Chondrocyte (in vitro differentiated cells): ENCODE results near the gene FFAR4. TPM values are rescaled to one million over a fixed set of nuclear protein-coding genes. Genes with fewer than 3 reads are reported as not detected.

Experiments
- DNase-seq: peaks from one replicate; pipeline ENCODE4 v3.0.0; 2021; ENCODE audit warnings: mixed read lengths, low spot score
- H3K27ac Mint-ChIP-seq: one replicate; pipeline ENCODE4 v1.8.0; 2021; ENCODE audit warnings: mild to moderate bottlenecking, moderate library complexity, mixed read lengths; ENCODE audit not compliant: unreplicated experiment
- H3K27me3 Mint-ChIP-seq: 2 replicates; pipeline ENCODE4 v1.8.0; 2021; ENCODE audit warnings: low read depth, mixed read lengths
- H3K36me3 Mint-ChIP-seq: 2 replicates; pipeline ENCODE4 v1.8.0; 2021; ENCODE audit warnings: low read depth, mixed read lengths
- H3K4me1 Mint-ChIP-seq: 2 replicates; pipeline ENCODE4 v1.8.0; 2021; ENCODE audit warnings: low read depth, mild to moderate bottlenecking, mixed read lengths
- H3K4me3 Mint-ChIP-seq: one replicate; pipeline ENCODE4 v1.8.0; 2021; ENCODE audit warnings: mild to moderate bottlenecking, moderate library complexity, mixed read lengths; ENCODE audit not compliant: unreplicated experiment
- H3K9me3 Mint-ChIP-seq: 2 replicates; pipeline ENCODE4 v1.8.0; 2021; ENCODE audit warnings: low read depth, mixed read lengths
- total RNA-seq: library from RNA; stranded (reverse); gene quantifications from 3 replicates; pipeline ENCODE4 v1.2.1, GENCODE V29; 2021
- TF ChIP-seq, protein P1 (sequence below): fragments of 200-600 bp; sonication (generic); IDR thresholded peaks from 2 replicates; pipeline ENCODE4 v1.5.0; 2021; ENCODE audit warnings: antibody characterized with exemption, mild to moderate bottlenecking, moderate library complexity

Gene FFAR4
- total RNA-seq, 1 donor from 2014 or later = not detected

DNA sequence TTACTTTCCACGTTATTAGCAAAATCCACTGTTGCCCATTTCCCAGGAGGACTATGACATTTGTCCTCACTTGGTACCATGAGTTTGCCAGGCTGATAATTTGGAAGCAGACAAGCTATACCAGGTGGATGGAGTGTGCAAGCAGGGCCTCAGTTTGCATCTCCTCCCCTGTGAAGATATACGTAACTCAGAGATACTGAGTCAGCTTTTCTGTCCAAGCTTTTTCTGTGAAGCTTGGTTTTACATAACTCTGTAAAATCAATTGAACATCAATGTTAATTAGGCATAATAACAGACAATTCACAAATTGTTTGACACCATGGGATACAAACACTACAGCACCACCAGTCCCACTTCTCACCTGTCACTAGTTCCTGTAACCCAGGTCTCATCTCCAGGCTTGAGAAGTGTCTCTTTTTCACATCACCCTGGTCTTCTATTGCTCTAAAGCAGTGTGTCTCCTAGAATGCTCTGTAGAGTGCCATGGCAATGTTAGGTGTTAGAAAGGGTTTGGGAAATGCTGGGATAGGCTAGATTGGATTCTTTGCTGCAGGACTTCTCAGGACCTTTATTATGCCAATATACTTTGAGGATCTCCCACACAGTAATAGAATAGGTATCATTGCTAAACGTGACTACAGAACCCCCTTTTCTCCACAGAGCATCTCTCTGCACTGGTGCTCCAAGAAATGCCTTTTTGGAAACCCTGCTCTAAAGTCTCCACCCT, 13.7 kb downstream of the FFAR4 start:
- no peak overlapping the region for H3K4me3 Mint-ChIP-seq
- TF ChIP-seq, protein P1, sequence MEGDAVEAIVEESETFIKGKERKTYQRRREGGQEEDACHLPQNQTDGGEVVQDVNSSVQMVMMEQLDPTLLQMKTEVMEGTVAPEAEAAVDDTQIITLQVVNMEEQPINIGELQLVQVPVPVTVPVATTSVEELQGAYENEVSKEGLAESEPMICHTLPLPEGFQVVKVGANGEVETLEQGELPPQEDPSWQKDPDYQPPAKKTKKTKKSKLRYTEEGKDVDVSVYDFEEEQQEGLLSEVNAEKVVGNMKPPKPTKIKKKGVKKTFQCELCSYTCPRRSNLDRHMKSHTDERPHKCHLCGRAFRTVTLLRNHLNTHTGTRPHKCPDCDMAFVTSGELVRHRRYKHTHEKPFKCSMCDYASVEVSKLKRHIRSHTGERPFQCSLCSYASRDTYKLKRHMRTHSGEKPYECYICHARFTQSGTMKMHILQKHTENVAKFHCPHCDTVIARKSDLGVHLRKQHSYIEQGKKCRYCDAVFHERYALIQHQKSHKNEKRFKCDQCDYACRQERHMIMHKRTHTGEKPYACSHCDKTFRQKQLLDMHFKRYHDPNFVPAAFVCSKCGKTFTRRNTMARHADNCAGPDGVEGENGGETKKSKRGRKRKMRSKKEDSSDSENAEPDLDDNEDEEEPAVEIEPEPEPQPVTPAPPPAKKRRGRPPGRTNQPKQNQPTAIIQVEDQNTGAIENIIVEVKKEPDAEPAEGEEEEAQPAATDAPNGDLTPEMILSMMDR = no peak
- H3K27ac Mint-ChIP-seq = no peak overlapping the region
- peaks cover 4% of the 10 kb centered on the region for H3K4me1 Mint-ChIP-seq
- H3K9me3 Mint-ChIP-seq = no peaks in the 10 kb centered on the region
- DNase-seq = no peak
- H3K27me3 Mint-ChIP-seq = peaks cover 4% of the 10 kb centered on the region
- H3K36me3 Mint-ChIP-seq = peaks cover 2% of the 10 kb centered on the region

DNA sequence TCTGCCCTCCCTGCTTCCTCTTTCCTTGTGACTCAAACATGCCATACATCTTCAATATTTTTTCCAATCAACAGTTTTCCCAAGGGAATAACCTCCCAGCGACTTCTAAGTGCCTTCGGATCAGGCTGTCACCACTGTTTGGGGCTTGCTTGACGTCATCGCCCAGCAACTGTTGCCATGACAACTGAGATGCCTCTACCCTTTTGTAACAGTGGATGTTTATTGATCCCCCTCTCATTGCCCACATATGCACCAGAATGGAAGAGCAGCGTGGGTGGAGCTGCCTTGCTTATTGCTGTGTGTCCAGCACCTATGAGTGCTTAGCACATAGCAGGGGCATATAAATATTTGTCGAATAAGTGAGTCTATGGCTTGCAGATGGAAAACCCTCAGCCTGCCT, 14.4 kb downstream of the FFAR4 start:
- DNase-seq = no peak
- Mint-ChIP-seq H3K4me3 (no peak overlapping the region), H3K27me3 (peaks cover 4% of the 10 kb centered on the region), H3K9me3 (no peaks in the 10 kb centered on the region), H3K27ac (no peak overlapping the region), H3K36me3 (peaks cover 2% of the 10 kb centered on the region), H3K4me1 (peaks cover 4% of the 10 kb centered on the region)
- TF ChIP-seq, protein P1 = no peak

GRCh38 chr10:93584445-93584844, 18.0 kb downstream of the FFAR4 start:
- Mint-ChIP-seq H3K36me3 (peaks cover 2% of the 10 kb centered on the region), H3K27me3 (peaks cover 7% of the 10 kb centered on the region), H3K27ac (no peak overlapping the region), H3K9me3 (no peaks in the 10 kb centered on the region), H3K4me1 (peaks cover 4% of the 10 kb centered on the region), H3K4me3 (no peak overlapping the region)
- TF ChIP-seq, protein P1 = no peak
- DNase-seq = no peak

GRCh38 chr10:93589648-93590562, 23.4 kb downstream of the FFAR4 start:
- H3K4me3 Mint-ChIP-seq = no peak overlapping the region
- no peak for DNase-seq
- H3K27ac Mint-ChIP-seq = no peak overlapping the region
- H3K4me1 Mint-ChIP-seq = peaks cover 8% of the 10 kb centered on the region
- H3K36me3 Mint-ChIP-seq = no peaks in the 10 kb centered on the region
- H3K27me3 Mint-ChIP-seq = peaks cover 2% of the 10 kb centered on the region
- TF ChIP-seq, protein P1 = no peak
- H3K9me3 Mint-ChIP-seq = no peaks in the 10 kb centered on the region

DNA sequence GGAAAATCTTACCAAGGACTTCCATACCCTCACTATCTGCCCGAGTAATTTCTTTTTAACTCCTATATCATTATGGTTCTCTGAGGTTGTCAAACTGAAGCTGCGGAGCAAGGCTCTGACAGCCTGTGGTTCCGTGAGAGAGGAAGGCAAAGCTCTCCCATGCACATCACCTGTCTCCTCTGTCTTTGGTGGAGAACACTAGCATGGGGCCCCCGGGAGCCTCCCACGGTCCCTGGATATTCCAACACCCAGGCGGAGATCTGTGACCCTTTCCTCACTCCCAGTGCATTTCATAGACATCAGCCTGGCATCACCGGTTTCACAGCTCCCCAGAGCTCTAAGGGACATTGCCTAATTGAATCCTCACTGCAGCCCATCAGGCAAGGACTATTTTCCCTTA, 24.2 kb downstream of the FFAR4 start:
- Mint-ChIP-seq H3K9me3 (no peaks in the 10 kb centered on the region), H3K27me3 (peaks cover 2% of the 10 kb centered on the region), H3K4me1 (peaks cover 14% of the 10 kb centered on the region), H3K4me3 (no peak overlapping the region), H3K27ac (no peak overlapping the region), H3K36me3 (no peaks in the 10 kb centered on the region)
- DNase-seq = no peak
- TF ChIP-seq, protein P1 = no peak
